Measurements from ENCODE around the gene UGT1A10. TPM values are rescaled to one million over a fixed set of nuclear protein-coding genes. Genes with fewer than 3 reads are reported as not detected.

Gene UGT1A10
- total RNA-seq, 1 experiment from 2014 or later, result not detected

- WGBS (ENCODE audit: extremely low coverage, insufficient read length, low lambda C conversion rate), result no CpG with 5 or more reads among the region's 3 CpGs
- Histone ChIP-seq H3T11ph (ENCODE audit: low read length) (no peak overlapping the region), H3K27me3 (ENCODE audit: insufficient read depth, low read length) (no peaks in the 10 kb centered on the region), H3K27ac (ENCODE audit: insufficient read length, low read depth, low read length) (no peak overlapping the region), H4K20me1 (ENCODE audit: control insufficient read depth, insufficient read depth, insufficient read length) (no peaks in the 10 kb centered on the region), H2AK5ac (ENCODE audit: insufficient read length, low read length) (no peak overlapping the region), H2BK5ac (ENCODE audit: insufficient read length, low read length) (no peak overlapping the region), H2BK12ac (ENCODE audit: insufficient read length, low read depth, low read length) (no peak overlapping the region), H2BK120ac (ENCODE audit: low read depth, low read length, poor library complexity, severe bottlenecking) (no peak overlapping the region), H3K14ac (ENCODE audit: insufficient read depth, low read length) (no peak overlapping the region), H3K23ac (ENCODE audit: insufficient read length, low read depth, low read length) (no peak overlapping the region), H2BK20ac (ENCODE audit: low read depth, low read length, poor library complexity, severe bottlenecking) (no peak overlapping the region), H3K79me1 (ENCODE audit: insufficient read depth, low read depth, low read length, poor library complexity, severe bottlenecking) (no peaks in the 10 kb centered on the region), H3K56ac (ENCODE audit: insufficient read length, low read depth, low read length) (no peak overlapping the region), H3K4ac (ENCODE audit: low read depth, low read length) (no peak overlapping the region), H3K4me2 (ENCODE audit: insufficient read depth, insufficient read length, low read length) (no peak overlapping the region), H3K18ac (ENCODE audit: insufficient read length, low read depth, low read length) (no peak overlapping the region), H3K9ac (ENCODE audit: extremely low read depth, insufficient read length, low read length) (no peak overlapping the region), H3K9me3 (ENCODE audit: control insufficient read depth, low read depth, low read length) (no peaks in the 10 kb centered on the region), H3K4me1 (ENCODE audit: insufficient read depth, low read length) (no peaks in the 10 kb centered on the region), H4K91ac (ENCODE audit: insufficient read length, low read depth, low read length) (no peak overlapping the region), H4K8ac (replicated peaks; ENCODE audit: insufficient read length, low read depth, low read length) (no peak overlapping the region), H3K79me2 (ENCODE audit: insufficient read depth, low read length) (no peaks in the 10 kb centered on the region), H2AFZ (ENCODE audit: low read length) (no peak overlapping the region), H3K23me2 (ENCODE audit: insufficient read length, low read depth, low read length, poor library complexity, severe bottlenecking) (no peaks in the 10 kb centered on the region), H4K5ac (ENCODE audit: insufficient read length, low read depth, low read length) (no peak overlapping the region), H2BK15ac (ENCODE audit: low read depth, low read length) (no peak overlapping the region)
- H3K9me3 Mint-ChIP-seq, result no peaks in the 10 kb centered on the region; a peak in 1 of 5 replicates
- H3K27me3 Mint-ChIP-seq (ENCODE audit: low read depth), result peaks cover 7% of the 10 kb centered on the region
- no peak overlapping the region for H3K27ac Mint-ChIP-seq
- DNase-seq, result no peak
- H3K4me3 Mint-ChIP-seq, result no peak overlapping the region
- no peaks in the 10 kb centered on the region for H3K4me1 Mint-ChIP-seq
- H3K36me3 Mint-ChIP-seq (ENCODE audit: insufficient read depth in 1 of 3, low read depth in 3 of 3), result no peaks in the 10 kb centered on the region
- no peak for TF ChIP-seq CTCF (conservative IDR thresholded peaks at IDR 0.05)
Observed at GRCh38 chr2:233817361-233817911, 181.2 kb downstream of the UGT1A10 start.
